Activated T-helper 1 cell treated with Interleukin-2 at 50 U/mL for 16 hours (primary cell): ENCODE results near the gene ELMO1.

Source experiments
- DNase-seq: peaks from one replicate; pipeline ENCODE4 v3.0.0-alpha.2; 2020; ENCODE audit warnings: low read depth

ELMO1 gene

DNA sequence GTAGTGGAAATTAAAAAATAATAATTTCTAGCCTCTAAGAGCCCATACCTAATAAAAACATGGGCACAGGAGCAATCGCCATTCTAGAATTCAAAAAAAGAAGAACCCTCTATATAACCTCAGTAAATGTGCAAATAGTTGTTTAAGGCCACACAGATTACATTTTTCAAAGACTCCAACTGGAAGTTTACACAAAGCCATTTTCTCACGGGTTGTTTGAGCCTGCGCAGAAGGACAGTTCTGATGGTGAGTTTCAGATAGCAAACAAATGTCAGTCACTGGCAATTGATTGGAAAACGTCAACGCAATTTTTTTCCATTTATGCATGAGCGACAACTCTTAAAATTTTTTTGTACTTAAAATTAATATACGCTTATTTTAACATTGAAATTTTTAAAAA, 23.0 kb upstream of the ELMO1 start:
- DNase-seq, result no peak

DNA sequence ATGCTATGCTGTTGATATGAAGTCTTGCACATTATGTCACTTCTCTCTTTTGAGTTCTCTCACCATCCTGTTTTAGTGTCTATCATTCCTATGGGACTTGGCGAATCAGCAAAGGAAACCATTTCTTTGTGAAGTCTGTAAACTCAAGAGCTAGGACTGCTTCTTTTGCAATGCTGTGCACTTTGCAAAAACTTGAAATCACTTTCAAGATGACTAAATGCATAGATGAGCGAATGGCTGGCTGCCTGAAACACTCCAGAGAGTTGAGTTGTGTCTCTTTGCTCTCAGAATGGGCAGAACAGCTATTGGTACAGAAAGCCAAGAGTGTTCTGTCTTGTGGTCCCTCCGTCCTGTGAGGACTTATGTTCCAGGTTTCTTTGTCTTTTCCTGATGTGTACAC, 18.3 kb upstream of the ELMO1 start:
- no peak for DNase-seq

GRCh38 chr7:37462138-37462537, 13.5 kb upstream of the ELMO1 start:
- no peak for DNase-seq

GRCh38 chr7:37455081-37455480, 6.4 kb upstream of the ELMO1 start:
- no peak for DNase-seq

- DNase-seq, result no peak
Measured at GRCh38 chr7:37452346-37452745, 3.7 kb upstream of the ELMO1 start.

GRCh38 chr7:37450035-37450434, 1.4 kb upstream of the ELMO1 start:
- DNase-seq, result no peak

DNA sequence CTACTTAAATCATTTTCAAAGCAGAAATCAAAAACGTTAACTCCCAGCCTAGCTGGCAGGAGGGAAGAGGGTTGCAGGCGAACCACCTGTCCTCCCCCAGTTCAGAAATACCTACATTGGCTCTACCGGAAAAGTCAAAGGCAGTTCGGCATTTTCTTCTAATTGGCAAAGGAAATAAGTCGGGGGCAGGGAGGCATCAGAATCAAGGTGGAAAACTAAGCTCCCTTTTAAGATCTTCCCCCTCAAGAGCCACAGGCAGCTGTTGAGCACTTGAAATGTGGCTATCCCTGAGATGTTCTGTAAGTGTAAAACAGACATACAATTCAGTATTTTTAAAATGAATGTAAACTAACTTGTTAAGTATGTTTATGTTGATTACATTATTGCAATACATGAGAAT, 957 bp upstream of the ELMO1 start:
- no peak for DNase-seq

DNA sequence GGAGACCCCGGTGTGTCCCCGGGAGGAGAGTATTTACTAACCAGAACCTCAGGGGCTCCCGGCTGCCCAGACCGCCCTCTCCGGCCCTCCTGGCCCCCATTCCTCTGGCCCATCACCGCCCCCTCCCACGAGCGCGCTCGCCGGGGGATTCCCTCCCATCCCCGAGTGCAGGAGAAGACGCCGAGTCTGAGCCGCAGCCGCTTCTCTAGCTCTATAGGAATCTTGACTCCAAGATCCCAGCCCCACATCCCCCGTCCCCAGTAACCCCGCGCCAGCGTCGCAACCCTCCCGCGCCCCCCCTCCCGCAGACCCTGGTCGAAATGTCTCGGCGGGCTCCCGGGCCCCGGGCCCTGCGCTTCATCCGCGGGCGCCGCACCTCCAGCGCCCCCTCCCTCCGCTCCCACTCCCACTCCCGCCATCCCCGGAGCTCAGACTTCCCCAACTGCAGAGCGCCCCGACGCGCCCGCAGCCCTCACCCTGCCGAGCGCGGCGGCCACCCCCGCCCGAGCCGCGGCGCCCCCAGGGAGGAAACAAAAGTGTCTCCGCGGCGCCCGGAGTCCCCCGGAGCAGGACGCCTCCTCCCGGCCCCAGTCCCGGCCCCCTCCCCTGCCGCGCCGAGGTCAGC, 541 bp downstream of the ELMO1 start:
- peak; percentile 15 for DNase-seq

DNA sequence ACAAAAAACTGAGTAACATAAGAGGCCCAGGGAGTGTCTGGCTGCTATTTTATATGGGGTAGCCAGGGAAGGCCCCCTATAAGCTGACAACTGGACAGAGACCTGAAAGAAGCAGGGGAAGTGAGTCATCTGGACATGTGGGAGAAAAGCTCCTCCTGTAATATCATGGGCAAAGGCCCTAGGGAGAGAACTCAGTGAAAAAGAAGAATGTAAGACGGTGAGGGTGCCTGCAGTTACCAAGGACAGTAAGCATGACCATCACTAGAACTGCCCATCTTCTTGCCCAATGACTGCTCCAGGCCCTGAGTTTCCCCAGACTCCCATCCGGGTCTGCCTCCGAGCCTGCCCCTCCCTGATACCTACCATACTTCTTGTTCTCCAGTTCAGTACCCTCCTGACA, 2.3 kb downstream of the ELMO1 start:
- DNase-seq, result no peak

DNA sequence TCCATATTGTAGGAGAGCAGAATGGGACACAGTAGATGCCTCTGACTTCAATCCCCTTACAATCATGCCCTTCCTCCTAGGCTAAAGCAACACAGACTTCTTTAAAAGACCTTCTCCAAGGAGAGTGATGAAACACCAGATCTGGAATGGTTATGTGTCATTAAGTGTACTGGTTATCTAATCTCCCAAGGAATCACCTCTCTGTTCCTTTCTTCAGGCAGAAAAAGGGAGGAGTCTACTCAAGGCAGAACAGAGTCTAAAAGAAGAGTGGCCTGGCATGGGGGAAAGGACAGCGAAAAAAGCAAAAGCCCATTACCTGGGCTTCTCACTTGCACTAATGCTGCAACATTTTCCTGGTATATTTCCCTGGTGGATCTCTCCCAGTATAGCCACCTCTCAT, 2.9 kb downstream of the ELMO1 start:
- DNase-seq, result no peak

DNA sequence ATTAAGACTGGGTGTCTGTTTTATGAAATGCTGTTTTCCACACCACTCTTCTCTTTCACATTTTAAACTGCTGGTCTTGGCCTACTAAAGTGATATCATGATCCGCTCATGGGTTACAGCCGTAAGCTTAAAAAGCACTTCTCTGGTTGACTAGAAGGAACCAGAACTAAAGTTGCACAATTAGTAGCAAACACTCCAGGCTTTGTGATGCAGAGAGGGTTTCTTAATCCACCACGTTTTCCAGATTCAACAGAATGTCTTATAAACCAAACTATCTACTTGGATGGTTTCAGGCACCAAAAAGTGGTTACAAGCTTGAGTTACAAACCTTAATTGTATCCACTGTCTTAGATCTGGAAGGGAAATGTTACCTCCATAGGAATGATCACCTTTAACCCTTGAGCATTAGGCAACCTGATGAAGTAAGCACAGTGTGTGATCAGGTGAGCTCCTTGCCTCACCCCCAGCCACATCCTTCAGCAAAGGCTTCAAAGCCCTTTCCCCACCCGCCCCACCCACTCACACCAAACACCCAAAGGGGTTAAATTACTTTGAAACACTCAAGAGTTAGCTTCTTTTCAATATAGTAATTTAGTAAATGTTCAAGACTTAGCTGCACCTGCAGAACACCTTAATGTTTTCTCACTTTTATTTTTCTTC, 3.5 kb downstream of the ELMO1 start:
- DNase-seq, result no peak

DNA sequence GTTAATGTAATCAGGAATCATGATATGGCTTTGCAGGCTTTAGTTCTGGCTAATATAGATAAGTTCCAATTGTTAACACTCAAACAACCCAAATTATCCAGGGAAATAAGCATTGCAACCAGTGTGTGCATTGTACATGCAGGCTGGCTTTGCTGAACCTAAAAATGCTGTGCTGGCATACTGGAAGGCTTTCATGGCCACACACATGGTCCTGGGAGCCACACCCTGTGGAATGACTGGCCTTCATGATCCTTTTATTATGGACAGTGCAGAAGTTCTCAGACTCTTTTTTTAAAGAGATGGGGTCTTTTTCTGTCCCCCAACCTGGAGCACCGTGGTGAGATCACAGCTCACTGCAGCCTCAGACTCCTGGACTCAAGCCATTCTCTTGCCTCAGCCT, 5.0 kb downstream of the ELMO1 start:
- DNase-seq, result no peak

GRCh38 chr7:37442268-37442667, 6.4 kb downstream of the ELMO1 start:
- no peak for DNase-seq

DNA sequence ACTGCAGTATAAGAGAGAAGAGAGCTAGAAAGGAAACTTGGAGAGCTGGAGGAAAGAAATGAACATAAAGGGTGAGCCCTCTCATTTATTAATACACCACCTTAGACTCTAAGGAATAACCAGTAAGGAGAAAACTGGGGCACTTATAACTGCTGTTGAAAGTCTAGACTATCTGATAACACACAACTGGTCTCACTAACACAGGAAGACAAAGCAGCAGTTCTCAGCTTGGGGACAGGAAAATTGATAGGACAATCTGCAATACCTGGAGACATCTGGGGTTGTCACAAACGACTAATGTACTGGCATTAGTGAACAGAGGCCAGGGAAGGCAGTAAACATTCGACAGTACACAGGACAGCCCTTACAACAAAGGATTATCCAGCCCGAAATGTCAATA, 6.8 kb downstream of the ELMO1 start:
- DNase-seq, result no peak

GRCh38 chr7:37441386-37441760, 7.3 kb downstream of the ELMO1 start:
- DNase-seq, result no peak

- no peak for DNase-seq
Measured at GRCh38 chr7:37440738-37441385, 7.8 kb downstream of the ELMO1 start.

- DNase-seq, result no peak
Measured at GRCh38 chr7:37439653-37440026, 9.0 kb downstream of the ELMO1 start.

GRCh38 chr7:37438906-37439652, 9.6 kb downstream of the ELMO1 start:
- no peak for DNase-seq

- no peak for DNase-seq
Measured at GRCh38 chr7:37435156-37435855, 13.4 kb downstream of the ELMO1 start.

DNA sequence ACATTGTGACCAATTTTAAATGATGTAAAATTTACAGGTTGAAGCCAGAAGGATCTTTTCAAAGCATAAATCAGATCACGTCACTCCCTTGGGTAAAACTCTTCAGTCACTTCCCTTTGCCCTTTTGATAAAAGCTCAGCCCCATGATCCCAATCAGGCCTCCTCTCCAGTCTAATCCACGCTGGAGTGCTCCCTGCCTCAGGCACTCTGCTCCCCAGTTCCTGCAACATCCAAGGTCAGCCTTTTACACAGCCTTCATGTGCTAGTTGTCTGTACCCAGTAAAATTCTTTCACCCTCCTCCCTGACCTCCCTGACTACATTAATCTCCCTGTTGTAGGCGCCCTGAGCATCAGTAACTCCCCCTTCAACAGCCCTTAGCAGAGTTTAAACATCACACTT, 14.1 kb downstream of the ELMO1 start:
- no peak for DNase-seq

DNA sequence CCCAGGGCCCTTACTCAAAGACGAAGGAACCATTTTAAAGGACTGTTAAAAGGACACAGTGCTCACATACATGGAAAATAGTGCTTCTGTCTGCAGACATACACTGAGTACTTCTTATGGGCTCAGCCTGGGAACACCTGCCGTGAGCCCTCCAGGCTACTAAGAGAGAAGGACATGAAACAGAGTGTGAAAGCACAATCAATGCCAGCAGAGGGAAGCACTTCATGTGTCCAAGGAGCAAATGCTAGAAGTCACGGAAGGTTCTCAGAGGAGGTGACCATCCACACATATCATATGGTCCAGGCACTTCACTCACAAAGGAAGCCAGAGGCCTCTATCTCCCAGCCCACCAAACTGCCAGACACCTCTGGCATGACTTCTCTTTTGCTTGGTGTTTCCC, 15.5 kb downstream of the ELMO1 start:
- no peak for DNase-seq

DNA sequence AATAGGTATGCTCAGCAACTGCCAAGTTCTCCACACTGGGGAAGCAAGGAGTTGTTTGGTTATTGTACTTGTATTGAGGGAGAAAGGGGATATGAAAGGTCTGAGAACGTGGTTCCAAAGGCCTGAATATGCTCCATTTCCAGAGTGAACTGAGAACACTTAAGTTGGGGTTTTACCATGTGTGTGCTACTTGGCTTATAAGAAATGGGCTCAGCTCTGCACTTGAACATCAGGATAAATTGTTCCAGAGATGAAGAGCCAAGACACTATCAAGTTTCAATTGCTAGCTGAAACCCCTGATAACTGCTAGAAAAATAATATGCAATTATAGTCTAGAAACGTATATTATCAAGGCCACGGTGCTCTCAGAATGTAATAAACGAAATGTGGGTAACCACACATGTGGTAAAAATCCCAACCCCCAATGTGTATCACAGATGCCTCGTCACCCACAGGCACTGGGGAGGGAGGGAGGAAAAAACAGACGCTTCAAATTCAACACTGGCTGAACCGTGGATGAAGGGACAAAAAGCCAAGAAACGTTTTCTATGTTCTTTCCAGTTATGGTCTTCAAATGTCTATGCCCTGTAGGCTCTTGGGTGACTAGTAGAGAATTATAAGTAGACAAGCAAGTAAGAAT, 16.3 kb downstream of the ELMO1 start:
- DNase-seq, result no peak
